ENCODE measurements around the gene MCRIP1.

The MCRIP1 gene

DNA sequence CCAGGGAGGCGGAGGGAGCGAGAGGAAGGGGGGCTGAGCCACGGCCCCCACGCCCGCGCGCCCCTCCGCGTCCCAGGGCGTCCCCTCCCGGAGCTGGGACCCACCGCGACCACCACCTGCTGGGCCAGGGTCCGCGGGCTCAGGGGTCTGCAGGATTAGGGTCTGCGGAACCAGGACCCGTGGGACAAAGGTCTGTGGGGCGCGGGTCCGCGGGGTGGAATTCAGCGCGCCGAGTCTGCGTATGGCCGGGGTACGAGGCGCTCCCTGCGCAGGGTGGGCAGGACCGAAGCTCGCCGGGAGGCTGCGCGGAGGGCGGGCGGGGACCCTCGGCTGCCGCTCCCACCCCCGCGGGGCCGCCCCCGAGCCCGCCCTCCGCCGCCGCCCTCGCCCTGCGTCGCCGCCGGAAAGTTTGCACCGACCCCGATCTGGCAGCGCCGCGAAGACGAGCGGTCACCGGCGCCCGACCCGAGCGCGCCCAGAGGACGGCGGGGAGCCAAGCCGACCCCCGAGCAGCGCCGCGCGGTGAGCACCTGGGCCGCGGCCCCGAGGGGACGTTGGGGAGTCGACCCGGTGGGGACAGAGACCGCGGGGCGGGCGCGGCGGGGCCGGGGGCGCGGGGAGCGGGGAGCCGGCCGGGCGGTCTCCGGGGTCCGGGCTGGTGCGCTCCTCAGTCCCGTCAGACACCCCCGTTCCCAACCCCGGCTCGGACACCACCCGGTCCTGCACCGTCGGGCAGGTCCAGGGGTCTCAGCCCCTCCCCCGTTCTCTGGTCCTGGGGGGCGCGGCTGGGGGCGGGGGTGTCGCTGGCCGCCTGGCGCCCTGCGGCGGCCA is 29.1 kb downstream of the MCRIP1 start, which contains the start of gene GCGR:
Gene GCGR, plus strand, starts transcription at position 423 of the 831 bp plus-strand sequence. CDS start 4,869 bp downstream, outside the sequence.
- DNase-seq (ENCODE audit: low read depth), result no peak

DNA sequence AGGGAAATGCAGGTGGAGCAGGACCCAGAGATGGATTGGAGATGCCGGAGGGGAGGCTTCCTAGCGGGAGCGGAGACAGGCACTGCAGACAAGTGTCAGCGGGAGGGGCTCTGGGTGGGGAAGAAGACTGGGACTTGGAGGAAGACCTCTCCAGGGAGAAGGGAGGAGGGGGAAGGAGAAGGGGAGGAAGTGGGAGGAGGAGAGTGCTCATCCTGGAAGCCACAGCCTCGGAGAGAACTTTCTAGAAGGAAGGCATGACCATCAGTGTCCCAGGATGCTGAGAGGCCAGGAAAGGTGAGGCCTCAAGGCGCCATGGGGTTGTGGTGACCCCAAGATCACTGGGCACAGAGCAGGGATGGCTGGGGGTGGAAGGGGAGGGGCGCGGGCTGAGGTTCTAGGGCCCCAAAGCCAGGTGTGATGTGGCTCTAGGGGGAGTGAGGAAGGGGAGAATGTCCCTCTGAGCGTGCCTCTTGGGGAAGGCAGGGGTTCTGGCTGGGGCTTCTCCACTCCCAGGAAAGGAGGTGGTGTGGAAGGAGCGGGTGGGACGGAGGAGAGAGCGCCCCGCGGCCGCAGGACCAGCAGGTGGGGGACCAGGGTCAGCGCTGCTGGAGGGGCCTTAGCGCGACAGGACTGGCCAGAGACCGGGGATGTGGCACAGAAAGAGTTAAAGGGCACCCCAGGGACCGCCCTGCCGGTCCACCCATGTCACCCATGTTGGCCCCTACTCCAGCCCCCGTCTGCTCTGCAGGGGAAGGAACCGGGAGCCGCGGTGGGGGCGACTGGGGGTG is 30.0 kb downstream of the MCRIP1 start:
- DNase-seq (ENCODE audit: low read depth), result no peak

DNA sequence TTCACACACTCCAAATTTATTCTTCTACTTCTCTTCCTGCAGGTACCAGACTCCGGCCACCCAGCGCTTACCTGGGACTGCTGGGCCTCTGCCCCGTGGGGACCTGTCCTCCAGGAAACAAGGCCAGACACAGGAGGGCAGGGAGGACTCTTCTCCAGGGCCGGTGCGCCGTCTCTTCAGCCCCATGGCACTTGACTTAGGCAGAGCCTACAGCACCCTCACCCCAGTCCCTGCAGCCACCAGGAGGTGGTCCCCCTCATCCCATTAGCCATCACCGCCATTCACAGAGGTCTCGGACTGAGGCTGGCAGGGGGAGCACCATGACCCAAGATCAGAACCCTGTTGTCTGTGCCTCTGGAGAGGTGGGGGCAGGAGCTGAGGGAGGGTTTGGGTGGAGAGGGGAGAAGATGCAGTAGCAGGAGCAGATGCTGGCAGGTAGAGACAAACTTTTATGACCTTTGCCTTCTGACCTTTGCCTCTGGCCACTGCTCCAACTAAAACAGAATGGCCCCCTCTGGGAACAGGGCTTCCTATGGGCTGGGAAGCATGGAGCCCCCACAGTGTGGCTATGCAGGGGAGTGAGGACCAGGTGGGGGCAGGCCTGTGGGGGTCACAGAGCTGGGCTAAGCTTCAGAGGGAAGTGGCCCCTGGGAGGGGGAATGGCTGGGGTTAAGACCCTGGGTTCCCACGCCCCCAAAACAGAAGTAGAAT is 30.9 kb downstream of the MCRIP1 start:
- no peak for DNase-seq (ENCODE audit: low read depth)

DNA sequence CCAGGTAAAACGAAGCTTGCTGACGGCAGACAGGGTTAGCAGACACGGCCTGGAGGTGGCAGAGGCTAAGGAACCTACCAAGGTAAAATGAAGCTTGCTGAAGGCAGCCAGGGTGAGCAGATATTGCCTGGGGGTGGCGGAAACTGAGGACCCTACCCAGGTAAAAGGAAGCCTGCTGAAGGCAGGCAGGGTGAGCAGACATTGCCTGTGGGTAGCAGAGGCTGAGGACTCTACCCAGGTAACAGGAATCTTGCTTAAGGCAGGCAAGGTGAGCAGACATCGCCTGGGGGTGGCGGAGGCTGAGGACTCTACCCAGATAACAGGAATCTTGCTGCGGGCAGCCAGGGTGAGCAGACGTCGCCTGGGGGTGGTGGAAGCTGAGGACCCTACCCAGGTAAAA is 31.8 kb downstream of the MCRIP1 start:
- no peak for DNase-seq (ENCODE audit: low read depth)

DNA sequence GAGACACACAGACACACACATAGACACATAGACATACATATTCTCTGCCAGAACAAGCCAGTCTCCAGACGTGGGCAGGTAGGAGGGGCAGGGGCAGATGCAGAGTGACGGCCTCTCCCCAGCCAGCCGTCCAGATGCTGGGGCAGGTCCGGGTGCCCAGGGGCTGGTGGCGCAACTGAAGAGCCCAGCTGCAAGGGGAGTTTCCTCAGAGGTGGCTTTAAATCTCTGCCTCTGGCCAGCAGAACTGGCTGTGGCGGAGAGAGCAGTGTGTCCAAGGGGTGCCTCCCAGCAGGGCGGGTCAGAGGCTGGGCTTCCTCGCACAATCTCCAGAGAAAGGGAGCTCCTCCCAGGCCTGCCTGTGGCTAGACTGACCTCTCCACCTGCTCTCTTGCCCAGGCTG is 38.6 kb downstream of the MCRIP1 start:
- no peak for DNase-seq (ENCODE audit: low read depth)

DNA sequence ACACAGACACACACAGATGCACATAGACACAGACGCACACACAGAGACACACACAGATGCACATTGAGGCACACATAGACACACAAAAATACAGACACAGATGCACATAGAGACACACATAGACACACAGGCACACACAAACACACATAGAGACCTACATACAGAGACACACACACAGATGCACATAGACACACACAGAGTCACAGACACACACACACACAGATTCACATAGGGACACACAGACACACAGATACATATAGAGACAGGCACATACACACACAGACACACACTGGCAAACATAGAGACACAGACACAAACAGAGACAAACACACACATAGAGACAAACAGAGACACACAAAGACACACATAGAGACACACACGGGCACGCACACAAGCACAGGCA is 39.0 kb downstream of the MCRIP1 start:
- no peak for DNase-seq (ENCODE audit: low read depth)

DNA sequence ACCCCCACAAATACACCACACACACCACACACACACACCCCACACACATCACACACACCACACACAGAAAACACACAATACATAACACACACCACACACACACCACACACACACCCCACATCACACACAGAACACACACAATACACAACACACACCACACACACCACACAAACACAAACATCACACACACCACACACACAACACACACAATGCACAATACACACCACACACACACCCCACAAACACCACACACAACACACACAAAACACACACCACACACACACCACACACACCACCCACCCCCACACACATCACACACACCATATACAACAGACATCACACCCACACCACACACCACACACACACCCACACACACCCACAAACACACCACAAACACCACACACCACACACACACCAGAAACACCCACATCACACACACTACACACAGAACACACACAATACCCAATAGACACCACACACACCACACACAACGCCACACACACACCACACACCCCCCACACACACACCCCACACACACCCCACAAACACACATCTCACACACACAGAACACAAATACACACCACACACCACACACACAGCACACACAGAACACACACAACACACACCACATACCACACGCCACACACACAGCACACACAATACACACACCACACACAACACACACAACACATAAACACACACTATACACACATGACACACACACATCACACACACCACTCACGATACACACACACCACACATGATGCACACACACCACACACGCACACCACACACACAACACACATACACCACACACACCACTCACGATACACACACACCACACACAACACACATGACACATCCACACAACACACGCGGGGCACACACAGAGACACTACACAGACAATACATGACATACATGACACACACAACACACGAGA is 40.1 kb downstream of the MCRIP1 start:
- no peak for DNase-seq (ENCODE audit: low read depth)
